HG02884 (cell line): ENCODE results near the gene PCDHGA2.
"Not testable (repeated sequence)": the region's sequence is repeated elsewhere in the genome, so short reads cannot be mapped to it uniquely, and the experiment has no call there.

ENCODE experiments used
- ATAC-seq: cut with Tn5 transposase; IDR thresholded peaks from one replicate; pipeline ENCODE4 v1.9.1; 2021; ENCODE audit warnings: mild to moderate bottlenecking, moderate library complexity; ENCODE audit not compliant: unreplicated experiment

The PCDHGA2 gene

GRCh38 chr5:141338538-141339306 is at the start of gene PCDHGA2:
PCDHGA2 (plus strand) TSS chr5:141338760.
- no peak for ATAC-seq

- no peak for ATAC-seq
Observed at GRCh38 chr5:141298376-141298775, 40.2 kb upstream of the PCDHGA2 start.

- no peak for ATAC-seq
Observed at GRCh38 chr5:141303756-141304155, 34.8 kb upstream of the PCDHGA2 start, which contains the start of gene SLC25A2. SLC25A2 (minus strand) TSS chr5:141304049; CDS start chr5:141303865, 184 bp downstream.

- no peak for ATAC-seq
Observed at GRCh38 chr5:141306630-141307029, 31.9 kb upstream of the PCDHGA2 start.

- no peak for ATAC-seq
Observed at GRCh38 chr5:141313711-141314110, 24.8 kb upstream of the PCDHGA2 start.

GRCh38 chr5:141316963-141317362 is 21.6 kb upstream of the PCDHGA2 start:
- ATAC-seq = not testable (repeated sequence)

- ATAC-seq = no peak
Observed at GRCh38 chr5:141319202-141319601, 19.4 kb upstream of the PCDHGA2 start.

GRCh38 chr5:141319699-141320098 is 18.9 kb upstream of the PCDHGA2 start:
- ATAC-seq = no peak

GRCh38 chr5:141320225-141321169 is 18.1 kb upstream of the PCDHGA2 start, which contains the start of gene TAF7:
TAF7 (minus strand) TSS chr5:141320784; CDS start chr5:141320044, 740 bp downstream.
- ATAC-seq = peak; percentile 88

GRCh38 chr5:141322261-141322660 is 16.3 kb upstream of the PCDHGA2 start:
- no peak for ATAC-seq

GRCh38 chr5:141326088-141326854 is 12.3 kb upstream of the PCDHGA2 start:
- no peak for ATAC-seq

- ATAC-seq = no peak
Observed at GRCh38 chr5:141328231-141328630, 10.3 kb upstream of the PCDHGA2 start.

- peak; percentile 47 for ATAC-seq
Observed at GRCh38 chr5:141330299-141331080, 8.1 kb upstream of the PCDHGA2 start, which contains the start of gene PCDHGA1. PCDHGA1 (plus strand) TSS chr5:141330514.

- not testable (repeated sequence) for ATAC-seq
Observed at GRCh38 chr5:141332571-141332970, 6.0 kb upstream of the PCDHGA2 start.

- not testable (repeated sequence) for ATAC-seq
Observed at GRCh38 chr5:141340781-141341354, 2.3 kb downstream of the PCDHGA2 start.

GRCh38 chr5:141342773-141343172 is 4.2 kb downstream of the PCDHGA2 start:
- no peak for ATAC-seq

- ATAC-seq = no peak
Observed at GRCh38 chr5:141343242-141343952, 4.8 kb downstream of the PCDHGA2 start, which contains the start of gene PCDHGA3. PCDHGA3 (plus strand) TSS chr5:141343829; CDS start chr5:141344034, 205 bp downstream.

- ATAC-seq = no peak
Observed at GRCh38 chr5:141343953-141344463, 5.4 kb downstream of the PCDHGA2 start.
